Mesendoderm (in vitro differentiated cells): ENCODE data around the gene SLC38A4.

Experiments
- DNase-seq: peaks from one replicate; pipeline ENCODE4 v3.0.0; 2013
- H2AK5ac ChIP-seq: 2 replicates; pipeline ENCODE4 v1.6.1; 2013; ENCODE audit warnings: low read length, inconsistent platforms
- H2BK120ac ChIP-seq: 2 replicates; pipeline ENCODE4 v1.6.1; 2013; ENCODE audit warnings: low read depth, mild to moderate bottlenecking, low read length, moderate library complexity, mixed read lengths
- H2BK15ac ChIP-seq: replicated peaks from 2 replicates; pipeline ENCODE4 v1.6.1; 2013; ENCODE audit warnings: low read depth, mild to moderate bottlenecking, moderate library complexity
- H2BK5ac ChIP-seq: 2 replicates; pipeline ENCODE4 v1.6.1; 2013; ENCODE audit warnings: low read length, inconsistent platforms
- H3K18ac ChIP-seq: 2 replicates; pipeline ENCODE4 v1.6.1; 2013; ENCODE audit warnings: mild to moderate bottlenecking, low read length, mixed read lengths
- H3K23ac ChIP-seq: one replicate; pipeline ENCODE4 v1.6.1; 2013; ENCODE audit warnings: low read length
- H3K27ac ChIP-seq: 2 replicates; pipeline ENCODE4 v1.5.1; 2013; ENCODE audit warnings: low read depth, mild to moderate bottlenecking, inconsistent platforms, low read length, moderate library complexity
- H3K27me3 ChIP-seq: 2 replicates; pipeline ENCODE4 v1.6.1; 2013; ENCODE audit warnings: low read length, control low read depth, mild to moderate bottlenecking, inconsistent platforms; ENCODE audit not compliant: insufficient read depth, poor library complexity
- H3K36me3 ChIP-seq: 2 replicates; pipeline ENCODE4 v1.6.1; 2013; ENCODE audit warnings: low read length, inconsistent platforms; ENCODE audit not compliant: control insufficient read depth, insufficient read depth
- H3K4ac ChIP-seq: one replicate; pipeline ENCODE4 v1.6.1; 2013; ENCODE audit warnings: low read depth, mild to moderate bottlenecking, low read length, moderate library complexity
- H3K4me1 ChIP-seq: 2 replicates; pipeline ENCODE4 v1.6.1; 2013; ENCODE audit warnings: low read depth, low read length, inconsistent platforms; ENCODE audit not compliant: control insufficient read depth
- H3K4me2 ChIP-seq: 2 replicates; pipeline ENCODE4 v1.6.1; 2013; ENCODE audit warnings: low read length
- H3K4me3 ChIP-seq: 2 replicates; pipeline ENCODE4 v1.5.1; 2013; ENCODE audit warnings: mild to moderate bottlenecking, low read length
- H3K56ac ChIP-seq: one replicate; pipeline ENCODE4 v1.6.1; 2013; ENCODE audit warnings: low read length
- H3K79me1 ChIP-seq: 2 replicates; pipeline ENCODE4 v1.6.1; 2013; ENCODE audit warnings: low read length, inconsistent platforms
- H3K79me2 ChIP-seq: 2 replicates; pipeline ENCODE4 v1.6.1; 2013; ENCODE audit warnings: mild to moderate bottlenecking, low read length; ENCODE audit not compliant: control insufficient read depth, insufficient read depth
- H3K9ac ChIP-seq: 2 replicates; pipeline ENCODE4 v1.6.1; 2013; ENCODE audit warnings: low read length, inconsistent platforms
- H4K5ac ChIP-seq: one replicate; pipeline ENCODE4 v1.6.1; 2013; ENCODE audit warnings: low read length
- H4K8ac ChIP-seq: one replicate; pipeline ENCODE4 v1.6.1; 2013; ENCODE audit warnings: low read depth, mild to moderate bottlenecking, control low read depth, low read length, moderate library complexity
- WGBS: extraction: QIAGEN DNeasy Blood & Tissue Kit; methylation state at CpG from one replicate; pipeline ENCODE4 v1.1.7; 2013; ENCODE audit warnings: low lambda C conversion rate, missing lambda C conversion rate; ENCODE audit not compliant: insufficient coverage; ENCODE audit errors: extremely low coverage; 5-methylcytosine and 5-hydroxymethylcytosine counted together

SLC38A4 gene

DNA sequence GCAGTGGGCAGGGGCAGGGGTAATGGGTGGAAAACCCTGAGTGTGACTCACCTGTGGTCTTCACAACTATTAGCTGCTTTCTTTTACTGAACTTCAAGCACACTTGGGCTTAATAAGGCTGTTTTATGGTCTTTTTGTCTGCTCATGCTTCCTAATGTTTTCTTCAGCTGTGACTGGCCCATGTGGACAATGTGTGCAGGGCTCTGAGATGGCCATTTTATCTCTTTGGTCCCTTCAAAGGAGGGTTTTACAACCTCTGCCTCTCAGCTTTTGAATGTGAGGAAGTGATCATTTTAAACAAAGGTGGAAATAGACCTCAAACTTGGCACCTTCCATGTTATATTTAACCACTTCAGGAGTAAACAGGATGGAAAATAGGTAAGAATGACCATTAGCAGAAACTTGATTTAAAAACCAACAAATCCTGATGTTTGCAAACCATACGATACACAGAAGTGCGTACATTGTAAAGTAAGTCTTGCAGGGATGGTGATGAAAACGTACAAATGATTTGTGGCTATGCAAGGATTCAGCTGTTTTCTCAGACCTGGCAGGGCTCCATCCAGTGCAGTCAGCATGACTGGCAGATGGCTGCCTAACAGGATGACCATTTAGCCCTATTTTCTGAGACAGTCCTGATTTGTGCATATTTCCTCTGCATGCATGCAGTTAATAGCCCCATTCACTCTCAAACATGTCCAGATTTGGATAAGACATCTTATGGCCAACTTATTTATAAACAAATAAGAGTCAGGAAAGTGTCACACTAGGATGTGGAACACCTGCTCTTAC is 103.2 kb downstream of the SLC38A4 start:
- no peak overlapping the region for H2BK120ac ChIP-seq
- H3K56ac ChIP-seq, result no peak overlapping the region
- H3K36me3 ChIP-seq, result no peaks in the 10 kb centered on the region
- H3K9ac ChIP-seq, result no peak overlapping the region
- H2AK5ac ChIP-seq, result no peak overlapping the region
- no peak overlapping the region for H3K23ac ChIP-seq
- no peak for DNase-seq
- H3K27me3 ChIP-seq, result no peaks in the 10 kb centered on the region
- no peak overlapping the region for H3K18ac ChIP-seq
- no peak overlapping the region for H3K4me3 ChIP-seq
- no peak overlapping the region for H4K8ac ChIP-seq
- no peaks in the 10 kb centered on the region for H3K79me1 ChIP-seq
- no peak overlapping the region for H4K5ac ChIP-seq
- no peak overlapping the region for H2BK5ac ChIP-seq
- no peaks in the 10 kb centered on the region for H3K4me1 ChIP-seq
- H3K4me2 ChIP-seq, result no peak overlapping the region
- H3K27ac ChIP-seq, result no peak overlapping the region
- no CpG with 5 or more reads among the region's 3 CpGs for WGBS
- no peak overlapping the region for H2BK15ac ChIP-seq
- no peaks in the 10 kb centered on the region for H3K79me2 ChIP-seq
- no peak overlapping the region for H3K4ac ChIP-seq

DNA sequence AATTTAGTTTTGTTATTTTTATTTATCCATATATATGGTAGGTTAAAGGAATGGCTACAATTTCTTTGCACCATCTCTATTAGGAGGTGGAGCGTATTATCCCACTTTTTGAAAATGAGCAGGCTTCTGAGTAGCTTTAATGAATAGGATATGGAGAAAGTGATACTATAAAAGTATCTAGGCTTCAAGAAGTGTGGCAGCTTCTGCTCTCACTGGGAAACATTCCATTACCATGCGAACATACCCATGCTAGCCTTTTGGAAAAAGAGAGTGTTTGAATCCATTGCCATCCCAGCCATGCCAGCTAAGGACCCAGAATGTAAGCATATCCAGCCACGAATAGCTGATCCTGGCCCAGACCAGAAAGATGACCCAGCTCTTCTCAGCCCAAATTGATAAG is 107.3 kb downstream of the SLC38A4 start:
- no peaks in the 10 kb centered on the region for H3K79me1 ChIP-seq
- H3K27ac ChIP-seq, result no peak overlapping the region
- H3K56ac ChIP-seq, result no peak overlapping the region
- H4K5ac ChIP-seq, result no peak overlapping the region
- no peak overlapping the region for H2BK15ac ChIP-seq
- no peaks in the 10 kb centered on the region for H3K36me3 ChIP-seq
- no peak overlapping the region for H2BK120ac ChIP-seq
- no peak overlapping the region for H3K18ac ChIP-seq
- H3K27me3 ChIP-seq, result no peaks in the 10 kb centered on the region
- DNase-seq, result no peak
- H3K4me2 ChIP-seq, result no peak overlapping the region
- H3K4me1 ChIP-seq, result no peaks in the 10 kb centered on the region
- H3K23ac ChIP-seq, result no peak overlapping the region
- H3K4me3 ChIP-seq, result no peak overlapping the region
- no peak overlapping the region for H3K9ac ChIP-seq
- no peak overlapping the region for H2AK5ac ChIP-seq
- H2BK5ac ChIP-seq, result no peak overlapping the region
- no CpG with 5 or more reads among the region's 3 CpGs for WGBS
- H3K79me2 ChIP-seq, result no peaks in the 10 kb centered on the region
- no peak overlapping the region for H3K4ac ChIP-seq
- H4K8ac ChIP-seq, result no peak overlapping the region

DNA sequence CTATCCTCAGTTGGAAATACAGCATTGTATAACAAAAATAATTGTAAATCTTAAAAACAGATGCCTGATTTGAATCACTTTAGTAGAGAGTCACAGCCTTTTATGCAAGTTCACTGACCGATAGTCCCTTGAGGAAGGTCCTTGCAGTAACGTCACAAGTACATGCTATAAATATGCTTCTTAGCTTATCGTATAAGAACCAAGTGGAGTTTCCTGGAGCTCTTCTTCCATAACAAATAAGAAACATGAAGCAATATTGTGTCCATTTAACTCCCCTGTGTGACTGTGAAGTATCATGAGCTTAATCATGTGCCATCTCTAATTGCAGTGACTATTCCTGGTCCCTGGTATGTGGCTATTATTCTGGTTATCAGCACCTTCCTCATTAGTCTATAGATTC is 107.9 kb downstream of the SLC38A4 start:
- H2BK120ac ChIP-seq, result no peak overlapping the region
- H3K4me1 ChIP-seq, result no peaks in the 10 kb centered on the region
- no peak overlapping the region for H3K4me2 ChIP-seq
- no peak overlapping the region for H3K9ac ChIP-seq
- no peak overlapping the region for H2BK15ac ChIP-seq
- H4K5ac ChIP-seq, result no peak overlapping the region
- no peaks in the 10 kb centered on the region for H3K27me3 ChIP-seq
- H4K8ac ChIP-seq, result no peak overlapping the region
- no peak overlapping the region for H3K18ac ChIP-seq
- H3K56ac ChIP-seq, result no peak overlapping the region
- H3K23ac ChIP-seq, result no peak overlapping the region
- no peak overlapping the region for H2BK5ac ChIP-seq
- no CpG with 5 or more reads among the region's 3 CpGs for WGBS
- H3K79me1 ChIP-seq, result no peaks in the 10 kb centered on the region
- no peaks in the 10 kb centered on the region for H3K79me2 ChIP-seq
- H3K36me3 ChIP-seq, result no peaks in the 10 kb centered on the region
- no peak overlapping the region for H3K4ac ChIP-seq
- H3K4me3 ChIP-seq, result no peak overlapping the region
- H3K27ac ChIP-seq, result no peak overlapping the region
- H2AK5ac ChIP-seq, result no peak overlapping the region
- no peak for DNase-seq

DNA sequence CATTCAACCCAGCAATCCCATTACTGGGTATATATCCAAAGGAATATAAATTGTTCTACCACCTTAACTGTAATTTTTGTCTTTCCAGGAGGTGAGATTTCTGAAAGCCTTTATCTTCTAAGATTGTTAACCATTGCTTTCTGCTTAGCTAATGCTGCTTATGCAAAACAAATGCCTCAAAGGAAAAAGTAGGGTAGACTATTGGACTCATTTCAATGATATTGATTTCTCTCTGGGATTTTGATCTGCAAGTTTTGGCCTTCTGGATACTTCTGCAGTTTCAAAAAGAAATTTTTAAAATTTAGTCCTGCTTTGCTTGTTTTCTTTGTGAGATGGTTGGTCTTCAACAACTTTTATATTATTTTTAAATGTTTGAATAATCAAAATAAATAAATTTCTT is 108.6 kb downstream of the SLC38A4 start:
- no peak overlapping the region for H4K8ac ChIP-seq
- H3K79me2 ChIP-seq, result no peaks in the 10 kb centered on the region
- no peak overlapping the region for H3K18ac ChIP-seq

More for the DNA sequence above, 108.6 kb downstream of the SLC38A4 start:
- H3K23ac ChIP-seq, result no peak overlapping the region
- no peak overlapping the region for H4K5ac ChIP-seq
- H3K4me3 ChIP-seq, result no peak overlapping the region
- no peak for DNase-seq
- H2BK15ac ChIP-seq, result no peak overlapping the region
- no peak overlapping the region for H3K27ac ChIP-seq
- no peak overlapping the region for H3K4me2 ChIP-seq
- H3K4me1 ChIP-seq, result no peaks in the 10 kb centered on the region
- H3K27me3 ChIP-seq, result no peaks in the 10 kb centered on the region
- H3K79me1 ChIP-seq, result no peaks in the 10 kb centered on the region
- H2AK5ac ChIP-seq, result no peak overlapping the region
- no peak overlapping the region for H2BK5ac ChIP-seq
- no peak overlapping the region for H3K4ac ChIP-seq
- no peak overlapping the region for H3K56ac ChIP-seq
- no peak overlapping the region for H3K9ac ChIP-seq
- no peaks in the 10 kb centered on the region for H3K36me3 ChIP-seq
- no peak overlapping the region for H2BK120ac ChIP-seq
